HCT116 (cell line): ENCODE measurements around the gene WDSUB1. TPM values are rescaled to one million over a fixed set of nuclear protein-coding genes. Genes with fewer than 3 reads are reported as not detected.

Experiments used
- ATAC-seq: fragments of 200-7000 bp; cut with Tn5 transposase; 2 replicates; pipeline ENCODE4 v1.9.1; 2020; ENCODE audit warnings: mild to moderate bottlenecking, moderate library complexity
- BruUV-seq: library from RNA; stranded (reverse); fragments of 400-500 nt; replicated peaks from 2 replicates; lab custom pipeline; 2021; lab: Mats Ljungman, UMichigan
- CTCF ChIA-PET: fragments of 300-600 bp; sonication (Branson Sonifier 250); formaldehyde crosslinking; loops from one replicate; lab custom pipeline; 2021; ENCODE audit warnings: antibody characterized with exemption; lab: Charles Lee
- POLR2A ChIA-PET: fragments of 300-600, 350-600 bp; sonication (Branson Sonifier 250); formaldehyde crosslinking; loops from one replicate; lab custom pipeline; 2021; ENCODE audit warnings: antibody characterized with exemption; lab: Charles Lee
- RAD21 ChIA-PET, 2 experiments: fragments of 300-600 bp; sonication (Branson Sonifier 250); formaldehyde crosslinking; loops; one replicate each; lab custom pipeline; 2023; ENCODE audit warnings: low total read pairs in 2 of 2; ENCODE audit not compliant: uncharacterized antibody in 2 of 2, unreplicated experiment in 2 of 2, low non-redundant PET in 1 of 2; lab: Charles Lee
- DNase-seq: peaks from one replicate; pipeline ENCODE4 v3.0.0-alpha.2; 2010; ENCODE audit warnings: low read depth, low spot score
- H2AFZ ChIP-seq: fragments of 200-600 bp; shearing (Covaris generic), sonication (generic); 2 replicates; pipeline ENCODE4 v1.6.1; 2017; ENCODE audit warnings: low read depth, mixed run types, mixed read lengths, antibody characterized with exemption, low read length; ENCODE audit not compliant: poor library complexity, severe bottlenecking
- H3K27ac ChIP-seq: 2 replicates; pipeline ENCODE4 v1.5.1; 2012; ENCODE audit warnings: low read depth, low read length
- H3K27me3 ChIP-seq: fragments of 200-600 bp; sonication (generic); 2 replicates; pipeline ENCODE4 v1.6.1; 2016; ENCODE audit warnings: mixed run types, low read length, mixed read lengths; ENCODE audit not compliant: insufficient read depth
- H3K36me3 ChIP-seq, 2 experiments: fragments of 200-500 bp in 1 of 2; fragments of 200-600 bp in 1 of 2; sonication (Bioruptor generic) in 1 of 2; sonication (generic) in 1 of 2; 2 replicates each; pipeline versions ENCODE4 v1.5.1 to v1.6.1; 2014 to 2016; ENCODE audit warnings: low read length in 2 of 2, inconsistent platforms in 1 of 2, mixed read lengths in 1 of 2, mixed run types in 1 of 2; ENCODE audit not compliant: insufficient read depth in 2 of 2, control insufficient read depth in 1 of 2
- H3K4me1 ChIP-seq, 2 experiments: fragments of 200-600 bp in 1 of 2; sonication (generic) in 1 of 2; 2 replicates each; pipeline versions ENCODE4 v1.5.1 to v1.6.1; 2012 to 2017; ENCODE audit warnings: low read length in 2 of 2, inconsistent platforms in 1 of 2, mild to moderate bottlenecking in 1 of 2, mixed read lengths in 1 of 2, mixed run types in 1 of 2, moderate library complexity in 1 of 2; ENCODE audit not compliant: insufficient read depth in 2 of 2, control insufficient read depth in 1 of 2
- H3K4me2 ChIP-seq: fragments of 200-600 bp; sonication (generic); 2 replicates; pipeline ENCODE4 v1.6.1; 2017; ENCODE audit warnings: mixed run types, low read length, mixed read lengths
- H3K4me3 ChIP-seq, 2 experiments: fragments of 200-600 bp in 1 of 2; sonication (generic) in 1 of 2; replicated peaks in 1 of 2; 2 replicates each; pipeline ENCODE4 v1.5.1; 2011 to 2016; ENCODE audit warnings: low read length in 2 of 2, control low read depth in 1 of 2, low read depth in 1 of 2, mild to moderate bottlenecking in 1 of 2, mixed read lengths in 1 of 2, mixed run types in 1 of 2
- H3K79me2 ChIP-seq: fragments of 200-600 bp; sonication (generic); 2 replicates; pipeline ENCODE4 v1.6.1; 2017; ENCODE audit warnings: mild to moderate bottlenecking, mixed run types, low read length, moderate library complexity, mixed read lengths; ENCODE audit not compliant: insufficient read depth
- H3K9ac ChIP-seq: fragments of 200-600 bp; sonication (generic); 2 replicates; pipeline ENCODE4 v1.6.1; 2016; ENCODE audit warnings: low read length, mixed read lengths
- H3K9me2 ChIP-seq: fragments of 200-600 bp; sonication (generic), shearing (Covaris generic); 2 replicates; pipeline ENCODE4 v1.6.1; 2017; ENCODE audit warnings: mixed run types, mild to moderate bottlenecking, moderate library complexity; ENCODE audit not compliant: insufficient read depth
- H3K9me3 ChIP-seq, 2 experiments: fragments of 200-500 bp in 1 of 2; fragments of 200-600 bp in 1 of 2; sonication (Bioruptor generic) in 1 of 2; sonication (generic) in 1 of 2; 2 replicates each; pipeline ENCODE4 v1.6.1; 2014 to 2017; ENCODE audit warnings: low read length in 2 of 2, mixed read lengths in 2 of 2, inconsistent platforms in 1 of 2, low read depth in 1 of 2, mild to moderate bottlenecking in 1 of 2, mixed run types in 1 of 2, moderate library complexity in 1 of 2; ENCODE audit not compliant: control insufficient read depth in 1 of 2, insufficient read depth in 1 of 2
- H4K20me1 ChIP-seq: fragments of 200-600 bp; sonication (generic), shearing (Covaris generic); 2 replicates; pipeline ENCODE4 v1.6.1; 2017; ENCODE audit warnings: mixed run types, mild to moderate bottlenecking, moderate library complexity; ENCODE audit not compliant: insufficient read depth
- CBX3 ChIP-seq: IDR thresholded peaks from 2 replicates; pipeline ENCODE4 v1.6.1; 2012; ENCODE audit warnings: low read depth
- CEBPB ChIP-seq: IDR thresholded peaks from 2 replicates; pipeline ENCODE4 v1.6.1; 2012; ENCODE audit warnings: low read depth
- EGR1 ChIP-seq: IDR thresholded peaks from 2 replicates; pipeline ENCODE4 v1.6.1; 2012; ENCODE audit warnings: low read depth
- ELF1 ChIP-seq: IDR thresholded peaks from 2 replicates; pipeline ENCODE4 v1.6.1; 2012; ENCODE audit warnings: low read depth, borderline replicate concordance
- EZH2phosphoT487 ChIP-seq: fragments of 200-600 bp; IDR thresholded peaks from 2 replicates; pipeline ENCODE4 v1.6.1; 2018; ENCODE audit warnings: antibody characterized with exemption, borderline replicate concordance
- FOSL1 ChIP-seq: IDR thresholded peaks from 2 replicates; pipeline ENCODE4 v1.6.1; 2012; ENCODE audit warnings: low read depth
- JUND ChIP-seq: IDR thresholded peaks from 2 replicates; pipeline ENCODE4 v1.6.1; 2012
- POLR2A ChIP-seq: IDR thresholded peaks from 2 replicates; pipeline ENCODE4 v1.7.0; 2011; ENCODE audit warnings: borderline replicate concordance; ENCODE audit not compliant: insufficient read depth, insufficient read length; ENCODE audit errors: extremely low read depth
- SRF ChIP-seq: IDR thresholded peaks from 2 replicates; pipeline ENCODE4 v1.6.1; 2012; ENCODE audit warnings: low read depth
- TCF7L2 ChIP-seq: IDR thresholded peaks from 2 replicates; pipeline ENCODE4 v1.7.0; 2011; ENCODE audit warnings: borderline replicate concordance, inconsistent platforms; ENCODE audit not compliant: insufficient read depth, insufficient read length; ENCODE audit errors: extremely low read depth
- YY1 ChIP-seq: IDR thresholded peaks from 2 replicates; pipeline ENCODE4 v1.6.1; 2011; ENCODE audit warnings: low read length, low read depth, moderate library complexity, mild to moderate bottlenecking; ENCODE audit not compliant: insufficient replicate concordance; ENCODE audit errors: extremely low read depth
- ZFX ChIP-seq: fragments of 450-650 bp; IDR thresholded peaks from 2 replicates; pipeline ENCODE4 v1.6.1; 2017
- intact Hi-C: fragments of 100-400 bp; cut with micrococcal nuclease; formaldehyde crosslinking; loops from 2 replicates; pipeline ENCODE4 v1.10.0; 2022
- total RNA-seq: library from RNA; stranded (reverse); gene quantifications from one replicate; pipeline ENCODE4 v1.2.1, GENCODE V29; 2021; ENCODE audit not compliant: unreplicated experiment
- TF ChIP-seq, protein P1 (sequence below), 3 experiments: fragments of 200-600 bp in 1 of 3; sonication (generic) in 1 of 3; IDR thresholded peaks in 2 of 3; conservative IDR thresholded peaks in 1 of 3; 2 replicates each; pipeline ENCODE4 v1.5.1; 2012 to 2017; ENCODE audit warnings: low read depth in 2 of 3, low read length in 2 of 3, antibody characterized with exemption in 1 of 3, borderline replicate concordance in 1 of 3, control low read depth in 1 of 3, mild to moderate bottlenecking in 1 of 3, mixed read lengths in 1 of 3, mixed run types in 1 of 3, moderate library complexity in 1 of 3; ENCODE audit not compliant: insufficient read depth in 1 of 3
- TF ChIP-seq, protein P2 (sequence below): IDR thresholded peaks from 2 replicates; pipeline ENCODE4 v1.6.1; 2012; ENCODE audit warnings: low read depth
- TF ChIP-seq, protein P3 (sequence below): IDR thresholded peaks from 2 replicates; pipeline ENCODE4 v1.6.1; 2012

Gene WDSUB1
- total RNA-seq, 1 experiment from 2014 or later = 8.8 TPM

DNA sequence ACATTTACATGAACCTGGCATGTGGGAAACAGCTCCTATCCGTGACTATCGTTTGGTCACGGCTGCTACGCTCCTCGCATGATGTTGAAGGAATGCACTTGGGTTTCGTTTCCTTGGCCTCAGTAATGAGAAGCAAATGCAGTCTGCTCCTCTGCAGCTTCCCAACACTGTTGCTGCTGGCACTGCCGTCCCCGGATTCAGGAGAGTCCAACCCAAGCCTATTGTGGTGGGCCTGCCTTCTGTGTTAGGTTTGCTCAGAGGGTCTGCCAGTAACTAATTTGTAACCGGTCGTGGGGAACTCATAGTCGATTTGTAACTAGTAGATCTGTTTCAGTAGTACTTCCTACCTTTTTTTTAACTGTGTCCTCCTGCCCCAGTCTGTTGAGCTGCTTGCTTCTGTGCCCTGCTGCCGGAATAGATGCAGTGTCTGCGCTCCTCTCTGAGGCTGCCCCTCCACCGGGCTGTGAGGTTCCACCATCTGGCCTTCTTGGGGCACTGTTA, 58.4 kb downstream of the WDSUB1 start:
- CTCF ChIA-PET = no interaction called here

More for the DNA sequence above, 58.4 kb downstream of the WDSUB1 start:
- Histone ChIP-seq H4K20me1 (no peaks in the 10 kb centered on the region), H3K4me2 (no peak overlapping the region), H3K27me3 (no peaks in the 10 kb centered on the region), H3K79me2 (no peaks in the 10 kb centered on the region), H3K9ac (no peak overlapping the region), H3K36me3 (peaks cover 0 to 2% of the 10 kb centered on the region in 2 experiments; a peak in 2 of 4 replicates), H3K9me3 (no peaks in the 10 kb centered on the region), H2AFZ (no peak overlapping the region), H3K4me1 (peaks cover 6 to 13% of the 10 kb centered on the region in 2 experiments; a peak in 3 of 4 replicates), H3K4me3 (no peak overlapping the region), H3K9me2 (no peaks in the 10 kb centered on the region), H3K27ac (no peak overlapping the region)
- DNase-seq (no peak), ATAC-seq (no peak)
- no peak for TF ChIP-seq TCF7L2
- no peak for TF ChIP-seq CEBPB
- no peak for TF ChIP-seq JUND
- no peak for TF ChIP-seq POLR2A
- TF ChIP-seq, protein P1, sequence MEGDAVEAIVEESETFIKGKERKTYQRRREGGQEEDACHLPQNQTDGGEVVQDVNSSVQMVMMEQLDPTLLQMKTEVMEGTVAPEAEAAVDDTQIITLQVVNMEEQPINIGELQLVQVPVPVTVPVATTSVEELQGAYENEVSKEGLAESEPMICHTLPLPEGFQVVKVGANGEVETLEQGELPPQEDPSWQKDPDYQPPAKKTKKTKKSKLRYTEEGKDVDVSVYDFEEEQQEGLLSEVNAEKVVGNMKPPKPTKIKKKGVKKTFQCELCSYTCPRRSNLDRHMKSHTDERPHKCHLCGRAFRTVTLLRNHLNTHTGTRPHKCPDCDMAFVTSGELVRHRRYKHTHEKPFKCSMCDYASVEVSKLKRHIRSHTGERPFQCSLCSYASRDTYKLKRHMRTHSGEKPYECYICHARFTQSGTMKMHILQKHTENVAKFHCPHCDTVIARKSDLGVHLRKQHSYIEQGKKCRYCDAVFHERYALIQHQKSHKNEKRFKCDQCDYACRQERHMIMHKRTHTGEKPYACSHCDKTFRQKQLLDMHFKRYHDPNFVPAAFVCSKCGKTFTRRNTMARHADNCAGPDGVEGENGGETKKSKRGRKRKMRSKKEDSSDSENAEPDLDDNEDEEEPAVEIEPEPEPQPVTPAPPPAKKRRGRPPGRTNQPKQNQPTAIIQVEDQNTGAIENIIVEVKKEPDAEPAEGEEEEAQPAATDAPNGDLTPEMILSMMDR (IDR thresholded peaks at IDR 0.05 in 2 of 3, conservative IDR thresholded peaks at IDR 0.05 in 1 of 3; ENCODE audit: borderline replicate concordance in 1 of 3, insufficient read depth in 1 of 3, low read depth in 2 of 3, low read length in 2 of 3) = no peak
- no peak for TF ChIP-seq SRF
- no peak for TF ChIP-seq FOSL1
- no peak for TF ChIP-seq ELF1
- TF ChIP-seq CBX3 = no peak
- TF ChIP-seq YY1 = no peak
- no peak for TF ChIP-seq EGR1
- TF ChIP-seq, protein P2, sequence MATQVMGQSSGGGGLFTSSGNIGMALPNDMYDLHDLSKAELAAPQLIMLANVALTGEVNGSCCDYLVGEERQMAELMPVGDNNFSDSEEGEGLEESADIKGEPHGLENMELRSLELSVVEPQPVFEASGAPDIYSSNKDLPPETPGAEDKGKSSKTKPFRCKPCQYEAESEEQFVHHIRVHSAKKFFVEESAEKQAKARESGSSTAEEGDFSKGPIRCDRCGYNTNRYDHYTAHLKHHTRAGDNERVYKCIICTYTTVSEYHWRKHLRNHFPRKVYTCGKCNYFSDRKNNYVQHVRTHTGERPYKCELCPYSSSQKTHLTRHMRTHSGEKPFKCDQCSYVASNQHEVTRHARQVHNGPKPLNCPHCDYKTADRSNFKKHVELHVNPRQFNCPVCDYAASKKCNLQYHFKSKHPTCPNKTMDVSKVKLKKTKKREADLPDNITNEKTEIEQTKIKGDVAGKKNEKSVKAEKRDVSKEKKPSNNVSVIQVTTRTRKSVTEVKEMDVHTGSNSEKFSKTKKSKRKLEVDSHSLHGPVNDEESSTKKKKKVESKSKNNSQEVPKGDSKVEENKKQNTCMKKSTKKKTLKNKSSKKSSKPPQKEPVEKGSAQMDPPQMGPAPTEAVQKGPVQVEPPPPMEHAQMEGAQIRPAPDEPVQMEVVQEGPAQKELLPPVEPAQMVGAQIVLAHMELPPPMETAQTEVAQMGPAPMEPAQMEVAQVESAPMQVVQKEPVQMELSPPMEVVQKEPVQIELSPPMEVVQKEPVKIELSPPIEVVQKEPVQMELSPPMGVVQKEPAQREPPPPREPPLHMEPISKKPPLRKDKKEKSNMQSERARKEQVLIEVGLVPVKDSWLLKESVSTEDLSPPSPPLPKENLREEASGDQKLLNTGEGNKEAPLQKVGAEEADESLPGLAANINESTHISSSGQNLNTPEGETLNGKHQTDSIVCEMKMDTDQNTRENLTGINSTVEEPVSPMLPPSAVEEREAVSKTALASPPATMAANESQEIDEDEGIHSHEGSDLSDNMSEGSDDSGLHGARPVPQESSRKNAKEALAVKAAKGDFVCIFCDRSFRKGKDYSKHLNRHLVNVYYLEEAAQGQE = no peak
- no peak for TF ChIP-seq EZH2phosphoT487
- no peak for TF ChIP-seq ZFX
- TF ChIP-seq, protein P3, sequence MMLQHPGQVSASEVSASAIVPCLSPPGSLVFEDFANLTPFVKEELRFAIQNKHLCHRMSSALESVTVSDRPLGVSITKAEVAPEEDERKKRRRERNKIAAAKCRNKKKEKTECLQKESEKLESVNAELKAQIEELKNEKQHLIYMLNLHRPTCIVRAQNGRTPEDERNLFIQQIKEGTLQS = no peak
- POLR2A ChIA-PET = no interaction called here
- RAD21 ChIA-PET = no interaction called here
- intact Hi-C loops = no loop called here
- BruUV-seq = no TSS peak
